G401 (cell line): ENCODE data around the gene RBSN. TPM values are rescaled to one million over a fixed set of nuclear protein-coding genes. Genes with fewer than 3 reads are reported as not detected.
"Not testable (repeated sequence)": the region's sequence is repeated elsewhere in the genome, so short reads cannot be mapped to it uniquely, and the experiment has no call there.

Source experiments
- DNase-seq: peaks from one replicate; pipeline ENCODE4 v3.0.0-alpha.2; 2015; ENCODE audit warnings: low spot score
- in situ Hi-C: cut with HindIII; loops from 2 replicates; pipeline ENCODE4 v1.10.0; 2016; ENCODE audit warnings: low sequenced_read_pairs, mixed read lengths
- total RNA-seq: library from RNA; depleted of rRNA; stranded (reverse); fragments of >200 nt; shearing (Covaris generic); gene quantifications from 2 replicates; pipeline ENCODE4 v1.2.3, GENCODE V29; 2014; rRNA removed

RBSN gene
- total RNA-seq = 21.7 and 23.3 TPM in 2 replicates

GRCh38 chr3:15098503-15099363, at the start of gene RBSN:
TSS of gene RBSN (minus strand) at chr3:15099148. CDS start at chr3:15096120, 3,028 bp downstream.
- in situ Hi-C loops = no loop called here
- peak; percentile 95 for DNase-seq

GRCh38 chr3:15148614-15149013, 49.7 kb upstream of the RBSN start:
- DNase-seq = peak; percentile 3
- in situ Hi-C loops = no loop called here

GRCh38 chr3:15136885-15137284, 37.9 kb upstream of the RBSN start:
- DNase-seq, in situ Hi-C loops: not testable (repeated sequence)

GRCh38 chr3:15134968-15135367, 36.0 kb upstream of the RBSN start:
- in situ Hi-C loops, DNase-seq: not testable (repeated sequence)

GRCh38 chr3:15128403-15128802, 29.5 kb upstream of the RBSN start:
- in situ Hi-C loops, DNase-seq: not testable (repeated sequence)

- in situ Hi-C loops = not testable (repeated sequence)
Measured at GRCh38 chr3:15126975-15127374, 28.0 kb upstream of the RBSN start.

GRCh38 chr3:15122398-15122797, 23.4 kb upstream of the RBSN start:
- DNase-seq = no peak
- in situ Hi-C loops = no loop called here

More at GRCh38 chr3:15126975-15127374, 28.0 kb upstream of the RBSN start:
- DNase-seq = not testable (repeated sequence)

GRCh38 chr3:15121936-15122335, 23.0 kb upstream of the RBSN start:
- no peak for DNase-seq
- in situ Hi-C loops = no loop called here

GRCh38 chr3:15120986-15121385, 22.0 kb upstream of the RBSN start:
- in situ Hi-C loops = no loop called here
- no peak for DNase-seq

GRCh38 chr3:15117011-15117410, 18.1 kb upstream of the RBSN start:
- in situ Hi-C loops = no loop called here
- DNase-seq = no peak

- in situ Hi-C loops = no loop called here
- no peak for DNase-seq
Measured at GRCh38 chr3:15116032-15116669, 17.2 kb upstream of the RBSN start.

GRCh38 chr3:15114466-15115358, 15.8 kb upstream of the RBSN start:
- in situ Hi-C loops = no loop called here
- DNase-seq = no peak

- in situ Hi-C loops = no loop called here
- DNase-seq = no peak
Measured at GRCh38 chr3:15113884-15114283, 14.9 kb upstream of the RBSN start.

- no peak for DNase-seq
- in situ Hi-C loops = no loop called here
Measured at GRCh38 chr3:15113471-15113870, 14.5 kb upstream of the RBSN start.

- in situ Hi-C loops = no loop called here
- no peak for DNase-seq
Measured at GRCh38 chr3:15112011-15112410, 13.1 kb upstream of the RBSN start.

- no peak for DNase-seq
- in situ Hi-C loops = no loop called here
Measured at GRCh38 chr3:15110206-15110605, 11.3 kb upstream of the RBSN start.

- DNase-seq = no peak
- in situ Hi-C loops = no loop called here
Measured at GRCh38 chr3:15108869-15109268, 9.9 kb upstream of the RBSN start.

- DNase-seq = peak; percentile 72
- in situ Hi-C loops = no loop called here
Measured at GRCh38 chr3:15108082-15108545, 9.2 kb upstream of the RBSN start.
